GM21737 (cell line): ENCODE results near the gene CREG2.
"Not testable (repeated sequence)": the region's sequence is repeated elsewhere in the genome, so short reads cannot be mapped to it uniquely, and the experiment has no call there.

Source experiments
- ATAC-seq: cut with Tn5 transposase; IDR thresholded peaks from one replicate; pipeline ENCODE4 v1.9.1; 2021; ENCODE audit warnings: mild to moderate bottlenecking, moderate library complexity; ENCODE audit not compliant: unreplicated experiment

Gene CREG2

GRCh38 chr2:101375653-101376052, 11.7 kb downstream of the CREG2 start:
- no peak for ATAC-seq

- ATAC-seq: no peak
These were observed 12.3 kb downstream of the CREG2 start for GRCh38 chr2:101374821-101375561.

DNA sequence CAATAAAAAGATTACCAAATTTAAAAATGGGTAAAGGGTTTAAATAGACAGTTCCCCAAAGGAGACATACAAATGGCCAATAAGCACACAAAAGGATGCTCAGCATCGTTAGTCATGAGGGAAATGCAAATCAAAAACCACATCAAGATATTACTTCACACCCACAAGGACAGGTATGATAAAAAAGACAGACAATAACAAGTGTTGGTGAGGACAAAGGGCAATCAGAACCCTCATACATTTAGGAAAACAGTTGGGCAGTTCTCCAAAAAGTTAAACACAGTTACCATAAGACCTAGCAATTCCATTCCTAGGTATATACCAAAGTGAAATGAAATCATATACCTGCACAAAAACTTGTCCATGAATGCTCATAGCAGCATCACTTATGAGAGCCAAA, 14.5 kb downstream of the CREG2 start:
- no peak for ATAC-seq

DNA sequence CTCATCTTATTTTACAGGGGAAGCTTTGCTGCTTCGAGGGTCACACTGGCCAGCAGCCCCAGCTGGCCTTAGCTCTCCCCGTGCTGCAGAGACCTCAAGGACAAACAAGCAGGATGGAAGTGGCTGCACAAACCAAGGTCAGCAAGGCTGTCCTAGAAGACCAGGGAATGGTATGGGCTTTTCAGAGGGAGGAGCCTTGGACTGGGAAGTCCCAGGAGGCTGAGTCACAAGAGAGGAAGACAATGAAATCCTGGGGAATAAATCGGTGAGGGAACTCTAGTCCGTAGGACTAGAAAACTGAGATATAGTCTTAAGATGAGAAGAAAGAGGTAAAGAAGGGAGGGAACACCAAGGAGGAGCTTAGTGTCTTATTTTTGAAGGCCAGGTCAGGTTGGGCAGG, 15.7 kb downstream of the CREG2 start:
- no peak for ATAC-seq

GRCh38 chr2:101369100-101369499, 18.2 kb downstream of the CREG2 start:
- no peak for ATAC-seq

DNA sequence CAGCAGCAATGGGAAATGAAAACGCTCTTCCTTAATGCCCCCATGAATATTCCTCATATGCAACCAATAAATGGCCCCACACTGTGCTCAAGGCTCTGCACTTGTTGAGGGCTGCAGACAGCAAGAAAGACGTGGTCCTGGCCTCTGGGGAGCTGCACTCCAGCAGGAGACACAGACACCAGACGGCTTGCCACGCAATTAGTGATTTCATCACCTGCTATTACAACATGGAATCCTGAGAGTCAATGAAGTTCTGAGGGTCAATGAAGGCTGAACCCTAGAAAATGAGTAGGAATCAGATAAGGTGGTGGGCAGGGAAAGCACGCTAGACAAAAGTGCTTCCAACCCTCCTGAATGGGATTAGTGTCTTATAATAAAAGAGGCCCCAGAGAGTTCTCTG, 18.9 kb downstream of the CREG2 start:
- ATAC-seq: no peak

GRCh38 chr2:101367508-101367907, 19.8 kb downstream of the CREG2 start:
- no peak for ATAC-seq

- no peak for ATAC-seq
These were observed 22.4 kb downstream of the CREG2 start for GRCh38 chr2:101364878-101365277.

DNA sequence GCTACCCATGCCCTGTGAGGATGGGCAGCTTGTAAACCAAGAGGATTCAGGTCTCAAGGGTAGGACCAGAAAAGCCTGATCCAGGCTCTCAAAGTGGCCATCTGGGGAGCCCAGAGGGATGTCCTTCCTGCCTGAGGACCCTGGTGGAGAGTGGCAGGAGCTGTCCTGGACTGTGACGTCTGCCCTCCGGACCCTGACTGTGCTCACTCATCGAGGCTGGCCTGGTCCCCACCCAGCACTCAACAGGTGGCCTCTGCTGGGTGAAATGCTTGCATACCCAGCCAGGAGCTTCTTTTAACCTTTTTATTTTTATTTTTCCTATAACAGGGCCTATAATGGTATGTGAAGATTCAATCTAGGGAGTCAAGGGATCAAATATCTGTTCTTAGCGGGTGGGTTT, 24.5 kb downstream of the CREG2 start:
- no peak for ATAC-seq

DNA sequence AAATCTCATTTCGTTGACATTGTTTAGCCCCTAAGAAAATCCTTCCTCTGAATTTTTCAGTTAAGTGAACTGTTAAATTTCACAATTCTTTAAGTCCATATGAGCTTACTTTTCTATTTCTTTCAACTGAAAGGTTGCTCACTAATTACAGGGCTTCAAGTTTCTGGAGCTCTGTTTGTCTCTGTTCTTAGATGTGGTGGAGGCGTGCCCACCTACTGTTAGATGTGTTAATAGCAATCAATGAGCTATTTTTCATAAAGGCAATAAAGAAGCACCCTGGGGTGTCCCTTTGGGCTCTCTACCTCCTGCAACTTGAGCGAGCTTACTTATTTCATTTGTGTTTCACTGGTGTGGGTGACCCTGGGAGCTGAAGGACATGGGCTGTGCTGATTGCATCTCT, 25.0 kb downstream of the CREG2 start:
- ATAC-seq: no peak

GRCh38 chr2:101361522-101361921, 25.8 kb downstream of the CREG2 start:
- no peak for ATAC-seq

- no peak for ATAC-seq
These were observed 26.2 kb downstream of the CREG2 start for GRCh38 chr2:101361121-101361520.

DNA sequence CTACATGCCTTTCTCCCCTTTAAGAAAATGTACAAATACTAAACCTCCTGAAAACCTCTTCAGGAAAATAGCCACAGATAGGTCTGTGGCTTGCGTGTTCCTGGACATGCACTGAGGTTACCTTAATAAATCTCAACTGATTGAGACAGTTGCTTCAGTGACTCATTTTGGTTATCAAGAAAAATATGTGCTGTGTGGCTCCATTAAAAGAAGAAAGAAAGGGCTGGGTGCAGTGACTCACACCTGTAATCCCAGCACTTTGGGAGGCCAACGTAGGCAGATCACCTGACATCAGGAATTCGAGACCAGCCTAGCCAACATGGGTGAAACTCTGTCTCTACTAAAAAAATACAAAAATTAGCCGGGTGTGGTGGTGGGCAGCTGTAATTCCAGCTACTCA, 27.1 kb downstream of the CREG2 start:
- no peak for ATAC-seq

GRCh38 chr2:101359410-101359954, 27.8 kb downstream of the CREG2 start:
- ATAC-seq: no peak

- no peak for ATAC-seq
These were observed 29.9 kb downstream of the CREG2 start for GRCh38 chr2:101357376-101357775.

GRCh38 chr2:101356521-101356920, 30.8 kb downstream of the CREG2 start:
- no peak for ATAC-seq

DNA sequence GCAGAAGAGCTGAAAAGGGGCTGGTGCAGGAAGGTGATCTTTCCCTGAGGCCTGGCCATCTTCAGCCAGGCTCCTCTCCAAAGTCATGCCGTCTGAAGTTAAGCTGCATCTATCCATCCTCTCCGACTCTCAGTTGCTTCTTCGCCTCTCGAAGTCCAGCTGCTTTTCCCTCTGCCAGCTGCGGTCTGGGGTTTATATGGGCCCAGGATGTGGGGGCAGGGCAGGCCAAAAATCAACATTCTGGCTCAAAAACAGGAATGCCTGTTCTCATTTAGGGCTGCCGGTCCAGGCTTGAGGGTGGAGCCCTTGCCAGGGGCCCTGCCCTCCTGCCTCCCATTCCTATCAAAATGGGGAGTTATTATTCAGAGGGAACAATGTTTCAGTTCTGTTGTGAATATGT, 31.2 kb downstream of the CREG2 start:
- ATAC-seq: no peak

DNA sequence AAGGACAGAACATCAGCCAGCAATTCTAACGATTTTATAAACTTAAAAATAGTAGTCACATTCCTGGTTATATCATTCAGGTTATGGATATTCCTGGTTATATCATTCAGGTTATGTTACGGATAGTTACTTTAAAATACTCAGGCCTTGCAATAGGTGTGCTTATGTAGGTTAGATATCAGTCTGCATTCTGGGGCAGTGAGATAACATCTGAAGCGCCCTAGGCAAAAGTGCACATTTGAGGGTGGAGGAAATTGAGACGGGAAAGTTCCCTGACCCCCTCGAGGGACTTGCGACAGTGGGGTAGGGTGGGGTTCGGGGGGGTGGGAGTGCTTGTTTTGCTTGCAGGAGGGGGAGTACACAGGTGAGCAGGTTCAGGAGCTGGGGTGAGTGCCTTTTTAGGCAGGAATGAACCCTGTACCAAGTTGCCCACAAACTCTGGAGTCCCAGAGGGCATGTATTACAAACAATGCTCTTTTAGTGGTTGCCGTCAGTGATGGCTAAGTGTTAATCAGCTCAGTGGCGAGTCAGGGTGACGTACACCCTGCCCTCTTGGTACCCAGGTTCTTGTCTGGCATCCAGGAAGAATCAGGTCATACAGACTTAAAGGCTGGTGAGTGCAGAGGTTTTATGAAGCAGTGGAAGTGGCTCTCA, 31.8 kb downstream of the CREG2 start:
- ATAC-seq: no peak

GRCh38 chr2:101354420-101355311, 32.6 kb downstream of the CREG2 start:
- no peak for ATAC-seq

DNA sequence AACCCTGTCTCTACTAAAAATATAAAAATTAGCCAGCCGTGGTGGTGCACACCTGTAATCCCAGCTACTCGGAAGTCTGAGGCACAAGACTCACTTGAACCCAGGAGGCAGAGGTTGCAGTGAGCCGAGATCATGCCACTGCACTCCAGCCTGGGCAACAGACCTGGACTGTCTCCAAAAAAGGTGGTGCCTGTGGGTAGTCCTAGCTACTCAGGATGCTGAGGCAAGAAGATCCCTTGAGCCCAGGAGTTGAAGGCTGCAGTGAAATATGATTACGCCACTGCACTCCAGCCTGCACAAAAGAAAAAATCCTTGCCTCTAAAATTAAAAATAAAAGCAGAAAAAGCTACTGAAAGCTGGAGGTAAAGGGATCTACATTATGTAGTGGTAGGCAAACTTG, 34.7 kb downstream of the CREG2 start:
- not testable (repeated sequence) for ATAC-seq

- no peak for ATAC-seq
These were observed 36.1 kb downstream of the CREG2 start for GRCh38 chr2:101351207-101351606.
